Retinal pigment epithelial cell (primary cell): ENCODE data around the gene SSBP3.
"Not testable (repeated sequence)": the region's sequence is repeated elsewhere in the genome, so short reads cannot be mapped to it uniquely, and the experiment has no call there.

Experiments used
- DNase-seq: peaks from one replicate; pipeline ENCODE4 v3.0.0-alpha.2; 2010; ENCODE audit warnings: low read depth
- H3K4me3 ChIP-seq: 2 replicates; pipeline ENCODE4 v1.5.1; 2011; ENCODE audit warnings: mild to moderate bottlenecking, low read length, control low read depth, moderate library complexity
- CTCF ChIP-seq: conservative IDR thresholded peaks from 2 replicates; pipeline ENCODE4 v1.5.1; 2011; ENCODE audit warnings: low read depth, low read length, control low read depth, inconsistent platforms

SSBP3 gene

GRCh38 chr1:54391450-54392209, 14.6 kb downstream of the SSBP3 start:
- no peak for TF ChIP-seq CTCF
- DNase-seq, result no peak
- no peak overlapping the region for H3K4me3 ChIP-seq

DNA sequence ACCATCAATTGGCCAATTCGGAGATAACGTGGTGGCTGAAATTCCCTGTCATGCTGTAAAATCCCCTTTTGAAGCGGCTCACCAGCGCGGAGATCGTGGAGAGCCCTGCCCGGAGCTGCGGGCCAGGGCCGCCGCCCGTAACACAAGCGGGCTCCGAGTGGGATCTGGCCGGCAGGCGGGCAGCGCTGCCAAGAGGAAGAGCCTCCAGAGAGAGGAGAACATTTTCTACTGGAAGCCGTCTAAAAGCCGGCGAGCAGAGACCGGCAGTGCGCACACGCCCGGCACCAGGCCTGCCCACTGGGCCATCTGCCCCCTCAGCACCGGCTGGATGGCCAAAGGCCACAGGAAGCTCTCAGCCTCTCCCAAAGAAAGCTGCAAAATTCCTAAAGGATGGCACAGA, 15.5 kb downstream of the SSBP3 start:
- H3K4me3 ChIP-seq, result no peak overlapping the region
- no peak for TF ChIP-seq CTCF
- no peak for DNase-seq

- not testable (repeated sequence) for DNase-seq, H3K4me3 ChIP-seq
Measured at GRCh38 chr1:54389608-54390007, 16.6 kb downstream of the SSBP3 start.

DNA sequence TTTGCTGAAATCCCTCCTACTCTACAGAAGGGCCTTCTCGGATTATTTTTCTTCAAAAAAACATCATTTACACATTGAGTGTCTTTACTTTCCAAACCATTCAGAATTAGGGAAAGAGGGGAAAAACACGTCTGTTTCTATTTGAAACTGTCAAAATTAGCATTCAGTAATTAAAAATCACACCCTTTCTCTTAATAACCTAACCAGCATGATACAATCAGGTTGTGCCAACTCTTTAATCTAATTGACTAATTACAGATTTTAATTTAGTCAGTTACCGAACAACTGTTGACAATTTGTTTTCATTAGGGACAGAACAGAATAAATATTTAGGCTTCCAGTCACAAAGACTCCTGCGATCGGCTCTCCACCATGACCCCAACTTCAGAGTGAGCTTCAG, 18.8 kb downstream of the SSBP3 start:
- H3K4me3 ChIP-seq, result no peak overlapping the region
- no peak for TF ChIP-seq CTCF
- no peak for DNase-seq

DNA sequence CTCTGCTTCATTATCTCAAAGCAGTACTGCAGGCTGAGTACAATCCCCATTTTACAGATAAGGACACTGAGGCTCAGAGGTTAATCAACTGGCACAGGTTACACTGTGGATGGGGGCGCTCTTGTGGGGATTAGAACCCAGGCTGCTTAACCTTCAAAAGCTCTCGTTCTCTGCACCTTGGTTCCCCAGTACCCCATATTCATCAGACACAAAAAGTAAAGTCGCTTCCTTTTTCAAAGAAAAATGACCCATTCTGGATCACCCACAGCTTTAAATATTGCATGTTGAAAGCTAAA, 20.5 kb downstream of the SSBP3 start:
- TF ChIP-seq CTCF, result no peak
- no peak for DNase-seq
- H3K4me3 ChIP-seq, result no peak overlapping the region

- H3K4me3 ChIP-seq, result no peak overlapping the region
- no peak for DNase-seq
- TF ChIP-seq CTCF, result no peak
Measured at GRCh38 chr1:54384918-54385726, 21.1 kb downstream of the SSBP3 start.

DNA sequence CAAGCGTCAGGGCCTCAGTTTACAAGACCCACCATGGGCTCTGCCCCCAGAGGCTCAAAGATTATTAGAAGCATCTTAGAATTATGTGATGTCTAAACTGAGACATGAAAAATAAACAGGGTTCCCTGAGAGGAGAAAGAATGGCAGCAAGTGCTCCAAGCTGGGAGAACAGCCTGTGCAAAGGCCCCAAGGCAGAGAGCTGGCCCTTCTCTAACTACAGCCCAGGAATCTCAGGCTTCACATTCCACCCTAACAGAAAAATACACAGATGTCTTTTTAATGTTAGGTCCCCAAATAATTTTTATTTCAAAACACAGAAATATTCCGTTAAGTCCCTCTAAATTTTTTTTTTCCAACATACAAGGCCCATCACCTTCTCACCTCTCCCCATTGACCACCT, 21.7 kb downstream of the SSBP3 start:
- no peak for TF ChIP-seq CTCF
- DNase-seq, result no peak
- H3K4me3 ChIP-seq, result no peak overlapping the region
